ENCODE results near the gene DOK3.
A peak's percentile ranks its signal among the peaks of the same experiment; 100 is the strongest.
"Not testable (repeated sequence)": the region's sequence is repeated elsewhere in the genome, so short reads cannot be mapped to it uniquely, and the experiment has no call there.

Gene DOK3

GRCh38 chr5:177534433-177534832, 24.8 kb upstream of the DOK3 start:
- not testable (repeated sequence) for DNase-seq

DNA sequence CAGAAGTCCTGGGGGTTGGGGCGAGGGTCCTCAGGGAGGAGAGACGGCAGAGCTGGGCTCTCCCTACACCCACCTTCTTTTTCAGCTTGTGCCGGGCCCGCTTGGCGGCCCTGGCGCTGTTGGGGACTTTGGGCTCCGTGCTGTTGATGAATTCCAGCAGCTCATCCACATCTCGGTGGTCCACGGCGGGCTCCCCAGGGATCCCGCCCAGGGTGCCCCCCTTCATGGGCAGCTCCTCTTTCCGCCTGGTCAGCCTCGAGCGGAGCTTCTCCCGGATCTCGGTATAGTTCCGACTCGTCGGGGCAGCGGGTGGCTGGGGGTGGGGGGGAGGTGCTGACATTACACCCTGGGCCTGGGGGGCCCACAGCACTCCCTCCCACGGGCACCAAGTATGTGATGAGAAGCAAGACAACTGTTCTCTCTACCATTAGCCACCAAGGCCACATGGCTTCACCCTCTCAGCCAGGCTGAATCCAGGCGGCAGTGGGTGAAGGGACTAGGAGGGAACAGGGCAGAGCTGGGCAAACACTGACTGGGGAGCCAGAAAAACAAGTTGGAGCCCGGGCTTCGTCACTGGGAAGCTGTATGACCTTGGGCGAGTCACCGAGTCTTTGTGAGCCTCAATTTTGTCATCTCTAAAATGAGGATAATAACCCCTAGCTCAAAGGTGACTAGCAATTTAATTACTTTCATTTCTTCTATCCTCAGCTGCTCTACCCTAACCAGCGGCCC, 21.7 kb upstream of the DOK3 start:
- DNase-seq: no peak

GRCh38 chr5:177530638-177531037, 21.0 kb upstream of the DOK3 start:
- DNase-seq: no peak

DNA sequence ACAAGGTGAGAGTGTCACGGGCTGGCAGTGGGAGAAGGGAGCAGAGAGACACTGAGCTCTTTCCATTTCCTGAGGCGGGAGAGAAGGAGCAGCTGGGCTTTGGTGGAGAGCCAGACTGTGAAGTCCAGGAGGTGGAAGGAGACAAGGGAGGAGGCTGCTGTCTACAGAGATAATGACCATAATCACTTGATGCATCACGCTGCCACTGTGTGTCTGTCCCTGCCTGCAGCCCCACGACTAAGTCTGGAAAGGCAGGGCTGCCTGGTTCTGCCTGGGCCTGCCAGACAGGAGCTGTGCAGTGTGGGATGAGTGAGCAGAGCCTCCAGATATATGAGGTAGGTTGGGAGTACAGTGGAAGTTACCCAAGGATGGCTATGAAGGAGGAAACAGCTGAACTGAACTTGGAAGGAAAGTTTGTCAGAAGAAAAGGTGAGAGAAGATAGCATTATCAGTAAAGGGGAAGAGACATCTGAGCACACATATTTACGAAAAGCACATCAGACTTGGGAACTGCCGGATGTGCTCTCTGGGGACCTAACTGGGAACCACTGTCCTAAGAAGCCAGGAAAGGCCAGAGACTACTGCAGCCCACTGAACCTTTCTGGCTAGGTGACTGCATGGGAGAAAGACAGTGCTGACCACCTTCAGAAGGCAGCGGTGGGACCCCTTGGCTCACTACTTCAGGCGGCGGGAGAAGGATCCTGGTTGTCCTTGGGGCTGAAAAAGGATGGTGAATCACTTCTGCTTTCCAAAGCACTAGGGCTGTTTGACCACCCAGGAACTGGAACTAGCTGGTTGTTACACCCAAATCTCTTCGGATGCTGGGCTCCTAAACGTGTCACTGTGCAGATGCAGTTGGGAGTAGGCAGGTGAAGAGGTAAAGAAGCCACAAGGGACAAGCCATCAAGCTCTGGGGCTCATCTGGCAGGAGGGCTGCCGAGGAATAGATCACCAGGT, 19.9 kb upstream of the DOK3 start:
- peak; percentile 85 for DNase-seq

GRCh38 chr5:177528631-177529030, 19.0 kb upstream of the DOK3 start:
- DNase-seq: no peak

DNA sequence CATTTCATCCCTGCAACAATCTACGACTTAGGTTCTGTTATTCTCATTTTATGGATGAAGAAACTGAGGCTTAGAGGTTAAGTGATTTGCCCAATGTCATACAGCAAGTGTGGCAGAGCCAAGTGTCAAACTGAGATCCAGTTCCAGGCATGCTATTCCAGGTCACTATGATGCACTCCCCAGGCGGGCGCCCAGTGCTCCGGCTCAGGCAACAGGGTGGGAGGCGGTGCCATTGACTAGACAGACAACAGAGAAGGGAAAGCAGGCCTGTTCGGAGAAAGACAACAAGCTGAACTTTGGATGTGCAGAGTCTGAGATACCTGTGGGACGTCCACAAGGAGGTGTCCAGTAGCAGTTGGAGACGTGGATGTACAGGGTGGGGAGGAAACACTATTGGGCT, 18.0 kb upstream of the DOK3 start:
- no peak for DNase-seq

GRCh38 chr5:177526791-177527190, 17.2 kb upstream of the DOK3 start:
- no peak for DNase-seq

GRCh38 chr5:177526191-177526590, 16.6 kb upstream of the DOK3 start:
- DNase-seq: no peak

DNA sequence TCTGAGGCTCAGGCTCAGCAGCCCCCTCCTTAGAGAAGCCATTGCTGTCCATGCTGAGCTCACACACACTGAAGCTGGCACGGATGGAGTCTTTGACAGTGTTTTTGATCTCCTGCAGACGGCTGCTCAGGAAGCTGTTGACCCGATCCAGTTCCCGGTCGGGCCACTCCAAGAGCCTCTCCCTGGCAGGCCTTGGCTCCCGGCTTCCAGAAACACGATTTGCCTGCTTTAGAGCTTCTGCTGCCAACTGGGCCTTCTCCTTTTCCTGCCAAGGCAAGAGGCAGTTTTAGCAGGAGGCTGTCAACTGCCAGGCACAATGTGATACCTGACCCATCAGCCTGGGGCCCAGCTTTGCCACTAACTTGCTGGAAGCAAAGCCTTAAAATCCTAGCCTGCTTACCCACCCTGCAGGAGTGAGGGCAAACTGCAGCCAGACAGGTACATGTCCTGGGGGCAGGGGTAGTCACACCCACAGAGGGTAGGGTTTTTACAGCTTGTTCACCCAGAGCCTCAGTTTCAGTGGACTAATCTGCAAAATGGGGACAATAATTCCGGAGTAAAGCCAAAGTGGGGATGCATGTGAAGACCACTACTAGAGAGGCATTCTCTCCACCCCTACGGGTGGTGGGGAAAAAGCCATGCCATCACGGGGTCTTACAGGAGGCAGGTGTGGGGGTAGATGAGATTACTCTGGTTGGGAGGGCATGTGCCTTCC, 15.5 kb upstream of the DOK3 start:
- no peak for DNase-seq

DNA sequence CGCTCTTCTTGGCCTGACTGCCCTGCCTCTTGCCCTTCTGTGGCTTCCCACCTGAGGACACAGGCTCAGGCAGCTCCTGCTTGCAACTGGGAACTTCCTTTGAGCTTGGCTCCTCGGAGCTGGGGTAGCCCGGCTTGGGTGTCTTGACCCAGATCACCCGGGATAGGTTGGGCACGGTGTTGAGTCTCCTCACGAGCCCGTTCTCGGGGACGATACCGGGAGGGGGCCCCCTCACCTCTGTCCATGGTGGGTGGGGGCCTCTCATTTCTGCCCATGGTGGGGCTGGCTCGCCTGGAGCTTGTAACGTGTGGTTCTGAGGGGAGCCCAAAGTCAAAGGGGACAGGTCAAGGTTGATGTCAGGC, 14.9 kb upstream of the DOK3 start:
- DNase-seq: no peak

DNA sequence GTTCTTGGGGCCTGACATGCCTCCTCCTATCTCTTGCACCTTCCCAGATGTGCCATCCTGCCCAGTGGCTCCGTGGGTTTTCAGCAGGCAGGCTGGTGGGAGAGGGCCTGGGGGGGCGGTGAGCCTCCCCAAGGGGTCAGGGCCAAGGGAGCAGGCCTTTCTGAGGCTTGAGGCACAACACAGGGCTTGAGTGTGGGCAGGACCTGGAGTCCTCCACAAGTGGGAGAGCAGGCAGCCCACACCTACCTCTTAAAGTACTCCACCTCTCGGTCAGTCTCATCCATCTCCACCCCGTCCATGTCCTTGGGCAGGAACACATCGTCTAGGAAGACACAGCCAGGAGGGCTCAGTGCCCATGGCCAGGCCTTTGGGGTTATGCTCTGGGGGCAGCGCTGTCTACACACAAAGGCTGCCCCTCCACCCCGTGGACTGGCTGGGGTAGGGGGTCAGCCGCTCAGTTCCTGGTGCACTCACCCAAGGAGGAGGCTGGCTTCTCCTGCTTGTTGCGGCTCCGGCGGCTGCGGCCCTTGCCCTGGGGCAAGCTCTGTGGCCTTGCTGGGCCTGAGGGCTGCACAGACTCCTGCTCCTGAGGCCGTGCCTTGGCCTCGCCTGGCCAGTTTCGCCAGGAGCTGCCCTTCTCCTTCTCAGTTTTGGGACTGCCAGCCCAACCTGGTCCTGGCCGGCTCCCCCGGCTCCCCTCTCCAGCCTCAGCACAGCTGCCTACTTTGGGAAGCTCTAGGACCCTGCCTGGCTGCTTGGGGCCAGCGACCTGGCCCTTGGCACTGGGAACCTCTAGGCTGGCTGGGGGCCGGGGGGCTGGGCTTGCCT, 14.3 kb upstream of the DOK3 start:
- no peak for DNase-seq

DNA sequence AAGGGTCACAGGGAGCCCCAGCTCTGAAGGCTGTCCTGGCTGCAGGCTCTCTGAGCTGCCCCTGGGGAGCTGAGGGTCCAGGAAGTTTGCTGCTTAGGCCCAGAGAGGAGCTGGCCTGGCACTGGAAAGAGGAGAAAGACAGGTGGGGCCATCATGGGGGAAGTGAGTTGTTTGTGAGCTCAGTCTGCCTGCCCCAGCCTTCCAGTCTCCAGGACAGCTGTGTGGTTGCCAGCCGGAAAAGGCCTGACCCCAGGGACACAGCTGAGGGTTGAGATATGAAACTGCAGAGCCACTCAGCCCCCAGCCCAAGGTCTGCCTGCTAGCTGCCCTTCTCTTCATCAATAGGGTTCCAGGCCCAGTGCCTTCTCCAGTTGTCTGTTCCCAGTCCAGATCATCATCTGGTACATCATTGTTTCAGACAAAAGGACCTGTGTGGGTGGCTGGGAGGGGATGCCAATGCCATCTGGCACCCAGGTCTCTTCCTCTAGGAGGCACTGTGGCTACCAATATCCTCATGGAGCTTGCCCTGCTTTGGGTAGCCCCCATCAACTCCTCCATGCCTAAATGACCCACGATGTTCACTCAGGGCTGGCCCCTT, 11.4 kb upstream of the DOK3 start:
- DNase-seq: no peak

GRCh38 chr5:177520271-177520670, 10.6 kb upstream of the DOK3 start:
- no peak for DNase-seq

DNA sequence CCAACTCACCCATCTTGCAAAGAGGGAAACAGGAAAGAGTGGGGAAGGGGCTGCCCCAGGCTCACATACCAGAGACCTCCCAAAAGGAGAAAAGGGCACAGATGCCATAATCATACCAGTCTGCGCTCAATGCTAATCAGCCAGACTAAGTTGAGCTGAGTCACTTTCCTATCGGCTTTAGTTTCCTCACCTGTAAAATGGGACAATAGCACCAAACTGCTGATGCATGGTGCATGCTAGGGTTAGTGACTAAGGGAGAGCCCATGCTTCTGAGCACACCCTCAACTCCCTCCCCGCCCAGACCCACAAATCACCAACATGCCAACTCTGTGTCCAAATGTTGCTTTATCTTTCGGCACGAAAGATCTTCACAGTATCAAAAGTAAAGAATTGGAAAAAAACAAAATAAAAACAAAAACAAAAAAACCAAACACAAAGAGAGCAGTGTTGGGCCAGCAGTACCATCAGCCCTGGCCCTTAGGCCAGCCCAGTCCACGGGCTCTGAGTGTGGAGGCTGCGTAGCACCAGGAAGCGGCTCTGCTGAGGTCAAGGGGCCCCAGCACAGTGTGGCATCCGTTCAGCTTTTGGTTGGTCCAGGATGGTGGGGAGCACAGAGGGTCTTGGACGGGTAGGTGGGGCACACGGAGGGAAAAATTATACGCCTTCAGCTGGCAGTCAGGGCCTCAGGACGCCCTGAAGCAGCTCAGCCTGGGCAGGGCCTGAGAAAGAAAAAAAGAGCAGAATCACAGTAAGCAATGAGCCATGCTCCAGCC, 10.0 kb upstream of the DOK3 start:
- no peak for DNase-seq

- DNase-seq: peak; percentile 99
Measured at GRCh38 chr5:177516601-177517568, 7.3 kb upstream of the DOK3 start, which contains the start of gene DDX41. Gene DDX41, minus strand, starts transcription at chr5:177516961. Its CDS starts 16 bp downstream, at chr5:177516945.

GRCh38 chr5:177515580-177515979, 6.0 kb upstream of the DOK3 start:
- DNase-seq: no peak

- no peak for DNase-seq
Measured at GRCh38 chr5:177514541-177514940, 4.9 kb upstream of the DOK3 start.

DNA sequence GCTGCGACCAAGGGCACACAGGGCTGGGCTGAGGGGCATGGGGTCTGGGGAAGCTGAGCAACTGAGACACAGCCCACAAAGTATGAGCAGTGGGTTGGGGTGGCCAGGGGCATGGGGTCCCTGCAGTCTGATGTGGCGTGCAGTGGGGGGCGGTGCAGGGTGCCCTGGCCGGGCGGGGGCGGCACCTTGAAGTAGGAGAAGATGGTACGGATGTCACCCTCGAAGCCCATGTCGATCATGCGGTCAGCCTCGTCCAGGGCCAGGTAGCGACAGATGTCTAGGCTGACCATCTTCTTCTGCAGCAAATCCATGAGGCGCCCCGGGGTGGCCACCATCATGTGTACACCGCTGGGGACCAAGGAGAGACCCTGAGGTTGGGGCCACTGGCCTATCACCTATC, 3.9 kb upstream of the DOK3 start:
- DNase-seq: no peak

DNA sequence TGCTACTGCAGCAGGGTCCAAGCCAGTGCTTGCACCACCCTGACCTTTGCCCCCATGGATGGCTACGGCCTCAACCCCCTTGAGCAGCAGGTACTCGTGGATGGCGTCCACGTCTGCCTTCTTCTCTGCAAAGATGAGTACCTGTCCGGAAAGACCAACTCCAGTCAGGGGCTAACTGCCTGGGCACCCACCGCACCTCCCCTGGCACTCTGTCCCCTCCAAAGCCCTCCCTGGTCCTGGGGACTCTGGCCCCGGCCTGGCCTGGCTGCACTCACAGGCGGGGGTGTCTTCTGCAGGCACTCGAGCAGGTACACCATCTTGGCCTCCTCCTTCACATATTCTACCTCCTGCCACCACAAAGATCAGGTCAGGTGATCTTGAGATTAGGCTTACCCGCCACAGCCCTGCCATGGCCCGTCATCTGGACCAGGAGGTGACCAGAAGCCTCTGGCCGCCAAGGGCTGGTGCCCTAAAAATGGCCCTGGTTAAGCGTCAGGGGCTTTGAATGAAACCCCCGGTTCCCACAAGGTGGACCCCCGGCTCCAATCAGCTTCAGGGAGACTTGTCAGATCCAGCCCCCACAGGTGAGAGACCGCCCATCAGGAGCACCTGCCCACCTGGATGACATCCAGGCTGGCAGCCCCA, 3.2 kb upstream of the DOK3 start:
- no peak for DNase-seq

Measured in hematopoietic multipotent progenitor cell treated with erythropoietin and hydrocortisone succinate and interleukin-3 and kit ligand, for 8 days (in vitro differentiated cells).